ENCODE measurements around the gene WDR54.

Gene WDR54

GRCh38 chr2:74416778-74417177 is 4.8 kb upstream of the WDR54 start:
- TF ChIP-seq, protein P1, sequence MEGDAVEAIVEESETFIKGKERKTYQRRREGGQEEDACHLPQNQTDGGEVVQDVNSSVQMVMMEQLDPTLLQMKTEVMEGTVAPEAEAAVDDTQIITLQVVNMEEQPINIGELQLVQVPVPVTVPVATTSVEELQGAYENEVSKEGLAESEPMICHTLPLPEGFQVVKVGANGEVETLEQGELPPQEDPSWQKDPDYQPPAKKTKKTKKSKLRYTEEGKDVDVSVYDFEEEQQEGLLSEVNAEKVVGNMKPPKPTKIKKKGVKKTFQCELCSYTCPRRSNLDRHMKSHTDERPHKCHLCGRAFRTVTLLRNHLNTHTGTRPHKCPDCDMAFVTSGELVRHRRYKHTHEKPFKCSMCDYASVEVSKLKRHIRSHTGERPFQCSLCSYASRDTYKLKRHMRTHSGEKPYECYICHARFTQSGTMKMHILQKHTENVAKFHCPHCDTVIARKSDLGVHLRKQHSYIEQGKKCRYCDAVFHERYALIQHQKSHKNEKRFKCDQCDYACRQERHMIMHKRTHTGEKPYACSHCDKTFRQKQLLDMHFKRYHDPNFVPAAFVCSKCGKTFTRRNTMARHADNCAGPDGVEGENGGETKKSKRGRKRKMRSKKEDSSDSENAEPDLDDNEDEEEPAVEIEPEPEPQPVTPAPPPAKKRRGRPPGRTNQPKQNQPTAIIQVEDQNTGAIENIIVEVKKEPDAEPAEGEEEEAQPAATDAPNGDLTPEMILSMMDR (IDR thresholded peaks at IDR 0.05; ENCODE audit: poor library complexity, severe bottlenecking), result no peak
- no peaks in the 10 kb centered on the region for H3K36me3 ChIP-seq (ENCODE audit: low read depth)
- H3K4me1 ChIP-seq (ENCODE audit: insufficient read depth, poor library complexity, severe bottlenecking), result peaks cover 4% of the 10 kb centered on the region
- H3K9me3 ChIP-seq (ENCODE audit: severe bottlenecking), result no peaks in the 10 kb centered on the region
- DNase-seq (ENCODE audit: low spot score), result no peak
- H3K27ac ChIP-seq (ENCODE audit: poor library complexity, severe bottlenecking), result no peak overlapping the region
- no peak overlapping the region for H3K4me3 ChIP-seq (ENCODE audit: severe bottlenecking)
- no peak for ATAC-seq (ENCODE audit: low read depth)
- H3K27me3 ChIP-seq (ENCODE audit: insufficient read depth, poor library complexity, severe bottlenecking), result no peaks in the 10 kb centered on the region

- TF ChIP-seq, protein P1 (IDR thresholded peaks at IDR 0.05; ENCODE audit: poor library complexity, severe bottlenecking), result no peak
- Histone ChIP-seq H3K27me3 (ENCODE audit: insufficient read depth, poor library complexity, severe bottlenecking) (no peaks in the 10 kb centered on the region), H3K27ac (ENCODE audit: poor library complexity, severe bottlenecking) (no peak overlapping the region), H3K4me1 (ENCODE audit: insufficient read depth, poor library complexity, severe bottlenecking) (peaks cover 4% of the 10 kb centered on the region), H3K9me3 (ENCODE audit: severe bottlenecking) (no peaks in the 10 kb centered on the region), H3K4me3 (ENCODE audit: severe bottlenecking) (no peak overlapping the region), H3K36me3 (ENCODE audit: low read depth) (no peaks in the 10 kb centered on the region)
- DNase-seq (ENCODE audit: low spot score) (no peak), ATAC-seq (ENCODE audit: low read depth) (no peak)
Measured at GRCh38 chr2:74417197-74417596, 4.3 kb upstream of the WDR54 start.

- Histone ChIP-seq H3K4me1 (ENCODE audit: insufficient read depth, poor library complexity, severe bottlenecking) (peaks cover 4% of the 10 kb centered on the region), H3K36me3 (ENCODE audit: low read depth) (no peaks in the 10 kb centered on the region), H3K27me3 (ENCODE audit: insufficient read depth, poor library complexity, severe bottlenecking) (no peaks in the 10 kb centered on the region), H3K4me3 (ENCODE audit: severe bottlenecking) (no peak overlapping the region), H3K27ac (ENCODE audit: poor library complexity, severe bottlenecking) (no peak overlapping the region), H3K9me3 (ENCODE audit: severe bottlenecking) (no peaks in the 10 kb centered on the region)
- TF ChIP-seq, protein P1 (IDR thresholded peaks at IDR 0.05; ENCODE audit: poor library complexity, severe bottlenecking), result no peak
- DNase-seq (ENCODE audit: low spot score), result no peak
- ATAC-seq (ENCODE audit: low read depth), result no peak
Measured at GRCh38 chr2:74417763-74418162, 3.8 kb upstream of the WDR54 start.

DNA sequence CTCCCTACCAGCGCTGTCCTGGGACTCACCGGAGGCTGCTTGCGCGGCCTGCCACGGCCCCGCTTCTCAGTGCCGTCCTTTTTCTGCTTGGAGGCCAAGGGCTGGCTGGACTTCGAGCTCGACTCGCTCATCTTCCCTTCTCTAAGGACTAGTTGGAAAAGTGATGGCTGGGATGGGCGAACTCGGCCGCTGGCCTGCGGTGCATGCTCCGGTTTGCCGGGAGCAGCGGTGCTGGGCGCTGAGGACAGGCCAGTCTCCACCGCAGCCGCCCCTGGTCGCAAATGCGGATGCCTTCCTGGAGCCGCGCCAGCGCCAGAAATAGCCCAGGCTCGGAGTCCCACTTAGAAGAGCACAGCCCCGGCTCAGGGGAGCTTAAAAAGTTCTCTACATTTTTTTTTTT is 3.2 kb upstream of the WDR54 start:
- Histone ChIP-seq H3K27ac (ENCODE audit: poor library complexity, severe bottlenecking) (no peak overlapping the region), H3K27me3 (ENCODE audit: insufficient read depth, poor library complexity, severe bottlenecking) (no peaks in the 10 kb centered on the region), H3K4me1 (ENCODE audit: insufficient read depth, poor library complexity, severe bottlenecking) (peaks cover 4% of the 10 kb centered on the region), H3K36me3 (ENCODE audit: low read depth) (peaks cover 5% of the 10 kb centered on the region; the same call in 1 of the 2 replicates), H3K4me3 (ENCODE audit: severe bottlenecking) (no peak overlapping the region), H3K9me3 (ENCODE audit: severe bottlenecking) (no peaks in the 10 kb centered on the region)
- DNase-seq (ENCODE audit: low spot score) (no peak), ATAC-seq (ENCODE audit: low read depth) (no peak)
- TF ChIP-seq, protein P1 (IDR thresholded peaks at IDR 0.05; ENCODE audit: poor library complexity, severe bottlenecking), result no peak

GRCh38 chr2:74419345-74419744 is 2.2 kb upstream of the WDR54 start:
- Histone ChIP-seq H3K9me3 (ENCODE audit: severe bottlenecking) (no peaks in the 10 kb centered on the region), H3K36me3 (ENCODE audit: low read depth) (peaks cover 10% of the 10 kb centered on the region), H3K4me1 (ENCODE audit: insufficient read depth, poor library complexity, severe bottlenecking) (peaks cover 9% of the 10 kb centered on the region), H3K4me3 (ENCODE audit: severe bottlenecking) (no peak overlapping the region), H3K27me3 (ENCODE audit: insufficient read depth, poor library complexity, severe bottlenecking) (no peaks in the 10 kb centered on the region), H3K27ac (ENCODE audit: poor library complexity, severe bottlenecking) (no peak overlapping the region)
- ATAC-seq (ENCODE audit: low read depth) (no peak), DNase-seq (ENCODE audit: low spot score) (no peak)
- TF ChIP-seq, protein P1 (IDR thresholded peaks at IDR 0.05; ENCODE audit: poor library complexity, severe bottlenecking), result no peak

Data from RWPE2 (cell line).